IPS DF 4.7 (cell line): ENCODE measurements around the gene CHCHD2.
"Not testable (repeated sequence)": the region's sequence is repeated elsewhere in the genome, so short reads cannot be mapped to it uniquely, and the experiment has no call there.

Source experiments
- DNase-seq: peaks from one replicate; pipeline ENCODE4 v3.0.0-alpha.2; 2013; ENCODE audit warnings: low spot score; ENCODE audit errors: extremely low read depth

CHCHD2 gene

DNA sequence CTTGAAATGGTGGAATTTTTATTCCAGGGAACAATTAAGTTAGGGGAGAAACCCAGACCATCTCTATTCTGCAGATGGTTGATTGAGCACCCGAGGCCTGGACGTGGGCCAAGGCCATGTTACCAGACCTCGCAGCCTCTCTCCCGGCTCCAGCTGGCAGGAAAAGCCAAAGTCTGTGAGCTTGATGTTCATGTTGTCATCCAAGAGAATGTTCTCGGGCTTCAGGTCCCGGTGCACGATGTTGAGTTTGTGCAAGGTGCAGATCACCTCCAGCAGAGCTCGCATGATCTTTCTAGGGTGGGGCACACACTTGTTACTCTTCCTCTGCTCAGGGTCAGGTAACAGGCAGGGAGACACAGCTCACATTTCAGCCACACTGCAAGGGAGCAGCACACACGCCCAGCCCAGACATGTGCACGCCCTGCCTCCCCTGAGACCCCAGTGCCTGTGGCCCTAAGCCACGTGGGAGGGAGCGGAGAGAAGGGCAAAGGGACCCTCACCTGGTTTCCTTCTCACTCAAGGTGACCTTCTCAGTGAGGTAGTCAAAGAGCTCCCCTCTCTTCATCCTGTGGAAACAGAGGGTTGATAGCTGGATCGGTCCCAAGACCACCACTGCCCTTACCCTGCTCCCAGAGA is 23.0 kb downstream of the CHCHD2 start:
- no peak for DNase-seq

DNA sequence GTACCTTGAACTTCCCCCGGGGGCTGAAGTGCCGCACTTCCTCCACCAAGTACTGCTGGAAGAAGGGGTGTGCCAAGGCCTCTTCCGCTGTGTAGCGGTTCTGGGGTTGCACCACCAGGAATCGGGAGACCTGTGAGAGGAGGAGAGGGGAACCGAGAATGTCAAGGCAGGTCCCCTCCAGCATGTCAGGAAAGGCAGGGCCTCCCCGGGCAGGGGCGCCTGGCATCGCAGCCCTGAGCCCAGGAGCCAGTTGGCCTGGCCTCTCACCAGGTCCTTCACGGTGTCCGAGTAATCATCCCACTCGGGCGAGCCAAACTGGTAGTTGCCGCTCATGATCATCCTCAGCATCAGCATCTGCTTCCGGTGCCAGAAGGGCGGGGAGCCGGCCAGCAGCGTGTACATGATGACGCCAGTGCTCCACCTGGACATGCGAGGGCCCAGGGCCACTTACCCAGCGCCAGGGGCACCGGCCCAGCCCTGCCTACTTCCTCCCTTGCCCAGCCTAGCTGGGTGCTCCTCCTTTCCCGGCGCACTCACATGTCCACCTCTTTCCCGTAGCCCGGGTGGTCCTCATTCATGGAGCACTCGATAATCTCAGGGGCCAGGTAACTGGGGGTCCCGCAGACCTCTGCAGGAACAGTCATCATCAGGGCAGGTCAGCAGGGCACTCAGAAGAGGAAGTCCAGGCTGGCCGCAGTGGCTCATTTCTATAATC is 24.5 kb downstream of the CHCHD2 start:
- no peak for DNase-seq

DNA sequence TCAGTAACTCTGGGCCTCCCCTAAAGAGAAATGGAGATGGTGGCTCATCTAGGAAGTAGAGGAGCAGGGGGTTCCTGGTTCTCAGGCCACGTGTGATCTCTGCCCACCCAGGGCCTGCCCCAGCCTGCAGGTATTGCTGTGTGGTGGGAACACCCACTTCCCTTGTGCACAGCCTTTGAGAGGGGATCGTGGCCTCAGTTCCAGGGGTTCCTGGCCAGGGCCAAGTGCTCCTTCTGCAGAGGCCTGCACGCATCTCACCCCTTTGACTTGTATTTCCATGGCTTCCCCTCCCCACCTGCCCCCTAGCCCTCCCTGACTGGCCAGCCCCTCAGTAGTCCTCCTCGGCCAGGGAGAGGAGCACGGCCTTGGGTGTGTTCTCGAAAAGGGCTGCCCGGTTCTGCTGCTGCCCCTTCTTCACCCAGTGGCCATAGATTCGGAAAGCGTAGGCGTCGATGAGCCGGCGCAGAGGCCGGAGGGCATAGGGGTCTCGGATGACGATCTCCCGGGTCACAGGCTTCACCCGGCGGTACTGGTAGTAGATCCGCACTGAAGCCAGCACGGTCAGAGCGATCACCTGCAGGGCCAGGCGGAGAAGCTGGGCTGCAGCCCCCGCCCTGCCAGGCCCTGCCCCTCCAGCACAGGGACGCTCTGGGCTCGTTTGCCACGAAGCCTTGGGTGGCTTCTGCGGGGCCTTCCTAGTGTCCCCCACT is 25.4 kb downstream of the CHCHD2 start:
- DNase-seq = not testable (repeated sequence)

DNA sequence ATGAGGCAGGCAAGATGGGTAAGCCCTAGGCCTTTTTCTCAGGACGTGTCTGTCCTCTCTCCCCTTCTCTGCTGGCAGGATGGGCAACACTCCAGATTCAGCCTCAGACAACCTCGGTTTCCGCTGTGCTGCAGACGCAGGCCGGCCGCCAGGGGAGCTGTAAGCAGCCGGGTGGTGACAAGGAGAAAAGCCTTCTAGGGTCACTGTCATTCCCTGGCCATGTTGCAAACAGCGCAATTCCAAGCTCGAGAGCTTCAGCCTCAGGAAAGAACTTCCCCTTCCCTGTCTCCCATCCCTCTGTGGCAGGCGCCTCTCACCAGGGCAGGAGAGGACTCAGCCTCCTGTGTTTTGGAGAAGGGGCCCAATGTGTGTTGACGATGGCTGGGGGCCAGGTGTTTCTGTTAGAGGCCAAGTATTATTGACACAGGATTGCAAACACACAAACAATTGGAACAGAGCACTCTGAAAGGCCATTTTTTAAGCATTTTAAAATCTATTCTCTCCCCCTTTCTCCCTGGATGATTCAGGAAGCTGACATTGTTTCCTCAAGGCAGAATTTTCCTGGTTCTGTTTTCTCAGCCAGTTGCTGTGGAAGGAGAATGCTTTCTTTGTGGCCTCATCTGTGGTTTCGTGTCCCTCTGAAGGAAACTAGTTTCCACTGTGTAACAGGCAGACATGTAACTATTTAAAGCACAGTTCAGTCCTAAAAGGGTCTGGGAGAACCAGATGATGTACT is 26.7 kb downstream of the CHCHD2 start:
- DNase-seq = no peak

DNA sequence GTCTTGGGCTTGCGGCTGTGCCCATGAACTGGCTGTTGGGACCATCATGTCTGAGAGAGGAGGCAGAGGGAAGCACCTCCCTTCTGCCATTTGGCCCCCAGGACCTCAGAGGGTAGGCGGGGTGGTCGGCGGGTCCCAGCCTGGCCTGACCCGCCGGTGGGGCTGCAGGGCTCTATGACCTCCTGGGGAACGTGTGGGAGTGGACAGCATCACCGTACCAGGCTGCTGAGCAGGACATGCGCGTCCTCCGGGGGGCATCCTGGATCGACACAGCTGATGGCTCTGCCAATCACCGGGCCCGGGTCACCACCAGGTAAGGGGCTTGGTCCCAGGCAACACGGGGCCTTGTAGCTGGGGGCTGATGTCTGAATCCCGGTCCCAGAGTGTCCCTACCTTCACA is 28.1 kb downstream of the CHCHD2 start:
- DNase-seq = no peak

DNA sequence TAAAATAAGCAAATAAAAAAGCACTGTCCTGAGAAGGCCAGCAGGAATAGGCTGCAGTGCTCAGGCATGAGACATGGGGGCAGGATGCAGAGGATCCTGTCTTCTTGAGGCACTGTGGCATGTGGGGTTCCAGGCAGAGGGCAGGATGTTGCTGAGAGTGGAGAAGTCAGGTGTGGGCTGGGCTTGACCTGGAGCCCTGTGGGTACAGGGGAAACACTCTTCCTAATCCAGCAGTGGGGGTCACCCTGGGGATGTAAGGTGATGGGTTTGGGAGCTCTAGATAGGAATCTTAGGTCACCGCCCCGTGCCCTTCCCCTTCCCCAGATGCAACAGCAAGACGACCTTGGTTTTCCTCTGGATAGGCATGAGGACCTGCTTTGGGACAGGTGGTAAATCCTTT is 28.6 kb downstream of the CHCHD2 start:
- no peak for DNase-seq

DNA sequence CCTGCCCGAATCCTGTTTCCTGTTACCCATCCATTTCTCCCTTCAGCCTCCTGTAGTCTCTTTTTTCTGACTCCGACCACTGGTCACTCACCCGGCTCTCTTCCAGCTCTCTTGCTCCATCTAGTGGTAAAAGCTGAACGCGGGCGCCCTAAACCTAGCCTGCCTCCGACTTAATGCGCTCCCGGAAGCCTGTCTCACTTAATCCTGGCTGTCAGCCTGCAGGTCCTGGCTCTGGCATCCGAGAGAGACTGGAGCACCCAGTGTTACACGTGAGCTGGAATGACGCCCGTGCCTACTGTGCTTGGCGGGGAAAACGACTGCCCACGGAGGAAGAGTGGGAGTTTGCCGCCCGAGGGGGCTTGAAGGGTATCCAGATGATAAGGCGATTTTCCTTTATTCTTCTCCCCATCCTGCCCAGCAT is 31.9 kb downstream of the CHCHD2 start:
- DNase-seq = no peak

DNA sequence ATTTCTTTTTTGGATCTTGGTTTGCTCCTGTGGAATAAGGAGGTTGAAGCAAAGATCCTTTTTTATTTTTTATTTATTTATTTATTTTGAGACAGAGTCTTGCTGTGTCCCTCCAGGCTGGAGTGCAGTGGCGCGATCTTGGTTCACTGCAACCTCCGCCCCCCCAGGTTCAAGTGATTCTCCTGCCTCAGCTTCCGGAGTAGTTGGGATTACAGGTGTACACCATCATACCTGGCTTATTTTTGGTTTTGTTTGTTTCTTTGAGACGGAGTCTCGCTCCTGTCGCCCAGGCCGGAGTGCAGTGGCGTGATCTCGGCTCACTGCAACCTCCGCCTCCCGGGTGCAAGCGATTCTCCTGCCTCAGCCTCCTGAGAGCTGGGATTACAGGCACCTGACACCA is 39.9 kb downstream of the CHCHD2 start:
- DNase-seq = not testable (repeated sequence)

DNA sequence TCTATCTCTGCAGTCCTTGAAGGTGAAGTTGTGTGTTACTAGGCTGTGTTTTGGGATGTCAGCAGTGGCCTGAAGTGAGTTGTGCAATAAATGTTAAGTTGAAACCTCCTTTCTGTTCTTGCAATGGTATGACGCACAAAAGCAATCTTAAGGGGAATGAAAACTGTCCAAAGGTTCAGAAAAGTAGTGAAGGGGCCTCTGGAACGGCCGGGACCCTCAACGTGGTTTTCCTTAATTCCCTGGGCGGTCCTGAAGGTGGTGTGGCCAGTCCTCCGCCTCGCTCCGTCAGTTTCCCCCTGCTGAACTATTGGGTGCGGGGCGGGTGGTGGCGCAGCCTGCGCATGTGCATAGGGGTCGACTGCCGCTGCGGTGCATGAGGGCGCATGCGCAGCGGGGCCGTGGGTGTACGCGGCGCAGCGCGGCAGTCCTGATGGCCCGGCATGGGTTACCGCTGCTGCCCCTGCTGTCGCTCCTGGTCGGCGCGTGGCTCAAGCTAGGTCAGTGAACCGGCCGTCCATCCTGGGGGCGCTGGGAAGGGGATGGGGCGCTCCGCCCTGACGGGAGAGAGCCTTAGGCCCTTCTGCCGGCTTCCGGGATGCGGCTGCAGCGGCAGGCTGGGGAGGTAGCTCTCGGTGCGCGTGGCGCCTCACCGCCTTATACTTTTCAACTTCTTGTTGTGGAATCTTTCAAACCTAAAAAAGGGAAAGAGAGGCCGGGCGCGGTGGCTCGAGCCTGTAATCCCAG is 42.2 kb downstream of the CHCHD2 start, which contains the start of gene SUMF2:
Gene SUMF2 (plus strand): TSS at position 405 of the 744 bp plus-strand sequence. CDS start 26 bp downstream, at position 431.
- DNase-seq = no peak

DNA sequence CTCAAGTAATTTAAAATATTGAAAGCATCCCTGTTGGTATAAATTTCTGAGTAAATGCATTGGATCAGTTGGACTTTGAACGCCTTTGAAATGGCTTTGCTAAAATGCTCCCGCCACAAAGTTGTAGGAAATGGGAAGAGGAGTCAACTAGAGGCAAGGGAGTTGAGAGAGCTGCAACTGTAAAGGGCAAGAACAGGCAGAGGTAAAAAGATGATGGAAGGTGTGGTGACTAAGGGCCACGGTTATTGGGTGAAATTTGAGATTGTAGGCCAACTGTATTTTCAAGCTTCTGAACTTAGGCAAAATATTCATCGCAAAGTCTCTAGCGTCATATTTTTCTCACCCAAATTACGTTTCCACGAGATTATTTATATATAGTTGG is 42.8 kb downstream of the CHCHD2 start:
- DNase-seq = no peak

DNA sequence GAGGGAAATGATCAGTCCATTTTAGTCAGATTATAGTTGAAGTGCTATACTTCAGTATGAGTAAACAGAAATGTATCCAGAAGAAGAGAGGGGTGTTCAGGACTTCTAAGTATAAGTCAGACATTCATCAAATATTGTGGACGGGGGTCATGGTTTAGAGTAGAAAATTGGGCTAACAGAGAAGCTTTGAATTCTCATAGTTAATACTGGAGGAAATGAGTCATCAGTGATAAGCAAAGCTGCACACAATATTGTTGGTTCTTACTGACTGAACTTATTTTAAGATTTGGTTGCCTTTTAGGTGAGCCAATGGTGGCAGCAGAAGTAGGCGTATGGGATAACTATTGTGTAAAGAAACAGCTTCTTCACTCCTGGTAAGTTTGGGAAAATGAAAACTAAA is 43.9 kb downstream of the CHCHD2 start:
- DNase-seq = no peak

DNA sequence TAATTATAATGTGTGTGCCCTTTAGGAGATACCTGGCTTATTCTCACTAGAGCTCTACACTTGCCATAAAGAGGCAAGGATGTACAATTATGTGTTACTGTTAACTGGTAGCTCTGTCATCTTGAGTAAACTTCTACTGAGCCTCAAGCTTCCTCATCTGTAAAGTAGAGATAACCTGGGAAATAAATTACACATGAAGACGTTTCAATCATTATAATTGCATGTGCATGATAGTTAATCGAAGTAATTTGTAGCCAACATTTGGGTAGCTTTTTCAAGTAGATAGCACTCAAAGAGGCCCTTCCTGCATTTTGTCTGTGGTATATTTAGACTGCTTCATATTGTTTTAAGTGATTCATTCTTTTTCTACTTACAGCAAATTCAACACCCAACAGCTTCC is 52.3 kb downstream of the CHCHD2 start:
- no peak for DNase-seq

DNA sequence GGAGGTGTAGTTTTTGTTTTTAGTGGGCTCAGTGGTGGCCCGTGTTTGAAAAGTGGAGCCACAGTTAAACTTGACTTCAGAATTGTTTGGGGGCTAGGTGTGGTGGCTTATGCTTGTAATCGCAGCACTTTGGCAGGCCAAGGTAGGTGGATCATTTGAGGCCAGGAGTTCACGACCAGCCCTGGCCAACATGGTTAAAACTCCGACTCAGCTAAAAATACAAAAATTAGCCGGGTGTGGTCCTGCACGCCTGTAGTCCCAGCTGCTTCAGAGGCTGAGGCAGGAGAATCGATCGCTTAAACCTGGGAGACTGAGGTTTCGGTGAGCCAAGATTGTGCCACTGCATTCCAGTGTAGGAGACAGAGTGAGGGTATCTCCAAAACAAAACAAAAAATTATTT is 52.9 kb downstream of the CHCHD2 start:
- no peak for DNase-seq
